ENCODE data around the gene NT5C3B. TPM values are rescaled to one million over a fixed set of nuclear protein-coding genes. Genes with fewer than 3 reads are reported as not detected.
"Not testable (repeated sequence)": the region's sequence is repeated elsewhere in the genome, so short reads cannot be mapped to it uniquely, and the experiment has no call there.

NT5C3B gene
- total and polyA plus RNA-seq, 2 donors (not counting 3 experiments of a cell fraction or from before 2014, with no cell fraction given) = 67.3 to 92.5 TPM

DNA sequence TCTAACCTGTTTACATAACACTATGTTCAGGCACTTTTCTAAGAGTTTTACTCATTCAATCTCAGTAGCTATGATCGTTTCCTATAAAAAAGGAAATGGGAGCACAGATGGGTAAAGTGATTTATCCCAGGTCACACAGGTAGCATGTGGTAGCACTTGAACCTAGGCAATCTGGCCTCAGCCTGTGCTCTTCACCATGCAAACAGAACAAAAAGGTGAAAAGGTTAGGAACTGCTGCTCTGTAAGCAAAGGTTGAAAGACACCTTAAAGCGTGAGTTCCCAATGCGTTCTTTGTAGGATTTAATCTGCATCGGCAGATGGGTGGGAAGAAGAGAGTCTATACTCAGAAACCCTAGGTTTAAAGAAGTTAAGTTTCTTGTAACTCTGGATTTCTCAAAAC, 44.1 kb upstream of the NT5C3B start:
- dilution Hi-C loops (cut with MboI; ENCODE audit: extremely low pct_ligation_motif_present, low sequenced_read_pairs) = no loop called here
- Histone ChIP-seq H3K4me3 (replicated peaks in 1 of 3; ENCODE audit: insufficient read depth in 1 of 3, low read depth in 1 of 3, low read length in 3 of 3) (no peak overlapping the region), H3K36me3 (ENCODE audit: control insufficient read depth in 2 of 2, extremely low read depth in 1 of 2, insufficient read depth in 2 of 2, low read length in 2 of 2) (peaks cover 40 to 41% of the 10 kb centered on the region in 2 experiments), H3K4me1 (ENCODE audit: control insufficient read depth, extremely low read depth, insufficient read depth, low read length) (no peaks in the 10 kb centered on the region), H3K4me2 (ENCODE audit: insufficient read depth, low read length) (no peak overlapping the region), H3K9me1 (replicated peaks; ENCODE audit: control insufficient read depth, extremely low read depth, insufficient read depth, low read length) (no peaks in the 10 kb centered on the region), H3K9ac (replicated peaks; ENCODE audit: extremely low read depth, insufficient read depth, low read length) (no peak overlapping the region), H3K27ac (ENCODE audit: insufficient read depth, low read depth, low read length) (no peak overlapping the region), H3K9me3 (replicated peaks; ENCODE audit: control insufficient read depth, insufficient read depth, low read length) (no peaks in the 10 kb centered on the region), H3K27me3 (ENCODE audit: control insufficient read depth in 2 of 2, insufficient read depth in 2 of 2, low read length in 2 of 2) (no peaks in the 10 kb centered on the region), H4K20me1 (replicated peaks; ENCODE audit: control insufficient read depth, extremely low read depth, insufficient read depth, low read length) (no peaks in the 10 kb centered on the region), H3K79me2 (ENCODE audit: control insufficient read depth, insufficient read depth, low read length) (peaks cover 5% of the 10 kb centered on the region), H2AFZ (ENCODE audit: low read depth, low read length) (no peak overlapping the region)
- intact Hi-C loops (cut with micrococcal nuclease) = no loop called here
- BruUV-seq (replicated peaks) = no TSS peak
- ChIA-PET CTCF (no interaction called here), POLR2A (no interaction called here)
- FAIRE-seq = peak; percentile 26
- TF ChIP-seq EZH2 (IDR thresholded peaks at IDR 0.05; ENCODE audit: borderline replicate concordance, low read depth, low read length, severe bottlenecking) = no peak
- no peak for DNase-seq (ENCODE audit: low read depth, low spot score)

GRCh38 chr17:41874293-41874670, 38.2 kb upstream of the NT5C3B start:
- POLR2A ChIA-PET; H3K4me1 ChIP-seq (ENCODE audit: control insufficient read depth, extremely low read depth, insufficient read depth, low read length); CTCF ChIA-PET; FAIRE-seq; H3K27me3 ChIP-seq (ENCODE audit: control insufficient read depth in 2 of 2, insufficient read depth in 2 of 2, low read length in 2 of 2); H3K27ac ChIP-seq (ENCODE audit: insufficient read depth, low read depth, low read length); intact Hi-C loops (cut with micrococcal nuclease); dilution Hi-C loops (cut with MboI; ENCODE audit: extremely low pct_ligation_motif_present, low sequenced_read_pairs); H3K79me2 ChIP-seq (ENCODE audit: control insufficient read depth, insufficient read depth, low read length); BruUV-seq (replicated peaks); H3K9ac ChIP-seq (replicated peaks; ENCODE audit: extremely low read depth, insufficient read depth, low read length); DNase-seq (ENCODE audit: low read depth, low spot score); H3K4me2 ChIP-seq (ENCODE audit: insufficient read depth, low read length); H2AFZ ChIP-seq (ENCODE audit: low read depth, low read length); H4K20me1 ChIP-seq (replicated peaks; ENCODE audit: control insufficient read depth, extremely low read depth, insufficient read depth, low read length); H3K9me1 ChIP-seq (replicated peaks; ENCODE audit: control insufficient read depth, extremely low read depth, insufficient read depth, low read length); H3K4me3 ChIP-seq (replicated peaks in 1 of 3; ENCODE audit: insufficient read depth in 1 of 3, low read depth in 1 of 3, low read length in 3 of 3); H3K9me3 ChIP-seq (replicated peaks; ENCODE audit: control insufficient read depth, insufficient read depth, low read length): not testable (repeated sequence)
- H3K36me3 ChIP-seq (ENCODE audit: control insufficient read depth in 2 of 2, extremely low read depth in 1 of 2, insufficient read depth in 2 of 2, low read length in 2 of 2) = peaks cover 40 to 51% of the 10 kb centered on the region in 2 experiments

Data from endothelial cell of umbilical vein (primary cell).